AG04450 (cell line): ENCODE measurements around the gene ZBTB5. TPM values are rescaled to one million over a fixed set of nuclear protein-coding genes. Genes with fewer than 3 reads are reported as not detected.

Experiments
- CTCF ChIA-PET: fragments of 300-600, 350-600 bp; formaldehyde crosslinking; extraction: SDS; loops from one replicate; lab custom pipeline; 2022; ENCODE audit warnings: antibody characterized with exemption, inconsistent platforms; lab: Charles Lee
- POLR2A ChIA-PET: fragments of 350-600 bp; formaldehyde crosslinking; extraction: SDS; loops from one replicate; lab custom pipeline; 2021; ENCODE audit warnings: antibody characterized with exemption, inconsistent platforms; lab: Yijun Ruan, JAX
- DNase-seq: peaks from one replicate; pipeline ENCODE4 v3.0.0-alpha.2; 2011; ENCODE audit warnings: low read depth, low spot score
- H3K27ac ChIP-seq: one replicate; pipeline ENCODE4 v1.5.1; 2012; ENCODE audit warnings: low read depth, low read length, control low read depth
- H3K27me3 ChIP-seq: one replicate; pipeline ENCODE4 v1.6.0; 2012; ENCODE audit warnings: low read length; ENCODE audit not compliant: control insufficient read depth, insufficient read depth
- H3K4me3 ChIP-seq: 2 replicates; pipeline ENCODE4 v1.5.1; 2011; ENCODE audit warnings: mild to moderate bottlenecking, low read depth, low read length, control low read depth
- H3K9me3 ChIP-seq: 2 replicates; pipeline ENCODE4 v1.5.1; 2012; ENCODE audit warnings: low read length; ENCODE audit not compliant: control insufficient read depth, insufficient read depth
- CTCF ChIP-seq: IDR thresholded peaks from 2 replicates; pipeline ENCODE4 v1.5.1; 2011; ENCODE audit warnings: low read depth, low read length, control low read depth, inconsistent platforms
- polyA plus RNA-seq: library from polyadenylated mRNA; depleted of rRNA; stranded (reverse); fragments of >200 nt; gene quantifications from 2 replicates; pipeline ENCODE4 v1.2.3, GENCODE V29; 2011

Gene ZBTB5
- polyA plus RNA-seq, 1 experiment, result 10.9 TPM

GRCh38 chr9:37498457-37498856, 33.2 kb upstream of the ZBTB5 start:
- ChIA-PET CTCF (interaction anchor here (1.2 kb wide), 1 partner anchor 13 kb away, joined by 3 read pairs; no protein-coding TSS in a partner anchor), POLR2A (no interaction called here)

DNA sequence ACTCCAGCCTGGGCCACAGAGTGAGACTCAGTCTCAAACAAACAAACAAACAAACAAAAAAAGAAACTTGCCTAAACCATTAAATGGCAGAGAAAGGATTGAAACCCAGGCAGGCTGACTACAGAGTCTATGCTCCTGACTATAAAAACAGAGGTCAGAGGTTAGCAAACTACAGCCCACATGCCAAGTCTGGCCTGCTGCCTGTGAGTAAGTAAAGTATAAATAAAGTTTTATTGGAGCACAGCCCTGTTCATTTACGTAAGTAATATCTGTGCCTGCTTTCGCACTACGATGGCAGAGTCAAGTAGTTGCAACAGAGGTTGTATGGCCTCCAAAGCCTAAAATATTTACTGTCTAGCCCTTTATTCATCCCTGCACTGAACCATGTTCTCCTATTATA, 32.1 kb upstream of the ZBTB5 start:
- Histone ChIP-seq H3K4me3 (no peak overlapping the region), H3K9me3 (no peaks in the 10 kb centered on the region), H3K27me3 (no peaks in the 10 kb centered on the region), H3K27ac (no peak overlapping the region)
- CTCF ChIA-PET, result interaction anchor here (1.2 kb wide), 1 partner anchor 14 kb away, joined by 3 read pairs; no protein-coding TSS in a partner anchor
- DNase-seq, result no peak
- POLR2A ChIA-PET, result no interaction called here
- no peak for TF ChIP-seq CTCF

More at GRCh38 chr9:37498457-37498856, 33.2 kb upstream of the ZBTB5 start:
- Histone ChIP-seq H3K27ac (no peak overlapping the region), H3K4me3 (no peak overlapping the region), H3K9me3 (no peaks in the 10 kb centered on the region), H3K27me3 (no peaks in the 10 kb centered on the region)
- DNase-seq, result no peak
- TF ChIP-seq CTCF, result no peak

- CTCF ChIA-PET, result interaction anchor here (0.5 to 0.7 kb wide), 2 partner anchors 17 to 287 kb away, joined by 3 to 6 read pairs; no protein-coding TSS in a partner anchor
These were observed 30.8 kb upstream of the ZBTB5 start for GRCh38 chr9:37496020-37496419.

DNA sequence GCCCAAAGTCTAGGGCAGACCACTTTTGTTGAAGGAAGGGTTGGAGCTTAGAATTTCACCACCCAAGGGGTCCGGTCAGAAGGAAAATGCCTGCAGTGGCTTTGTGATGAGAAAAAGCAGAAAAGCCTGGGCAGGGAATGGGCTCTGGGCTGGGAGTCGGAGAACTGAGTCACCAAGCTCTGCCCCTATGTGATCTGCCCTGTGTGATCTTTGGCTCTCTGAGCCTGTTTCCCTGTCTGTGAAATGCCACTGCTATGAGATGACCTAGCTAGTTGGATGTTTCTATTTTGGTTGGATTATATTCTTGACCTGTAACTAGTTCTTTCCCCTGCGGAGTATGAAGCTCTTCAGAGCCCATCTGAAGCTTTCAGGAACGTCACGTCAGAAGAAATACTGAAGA, 30.3 kb upstream of the ZBTB5 start:
- Histone ChIP-seq H3K9me3 (no peaks in the 10 kb centered on the region), H3K27me3 (no peaks in the 10 kb centered on the region), H3K4me3 (no peak overlapping the region), H3K27ac (no peak overlapping the region)
- ChIA-PET CTCF (no interaction called here), POLR2A (interaction anchor here (0.7 to 1.1 kb wide), 2 partner anchors 9 to 1647 kb away, joined by 3 read pairs; no protein-coding TSS in a partner anchor)
- TF ChIP-seq CTCF, result no peak
- no peak for DNase-seq

More at GRCh38 chr9:37496020-37496419, 30.8 kb upstream of the ZBTB5 start:
- no peaks in the 10 kb centered on the region for H3K9me3 ChIP-seq
- no peaks in the 10 kb centered on the region for H3K27me3 ChIP-seq
- POLR2A ChIA-PET, result interaction anchor here (1.1 kb wide), 1 partner anchor 9 kb away, joined by 3 read pairs; no protein-coding TSS in a partner anchor
- H3K27ac ChIP-seq, result no peak overlapping the region
- no peak for TF ChIP-seq CTCF
- DNase-seq, result no peak
- H3K4me3 ChIP-seq, result no peak overlapping the region

- H3K9me3 ChIP-seq, result no peaks in the 10 kb centered on the region
- no peak overlapping the region for H3K27ac ChIP-seq
- no peaks in the 10 kb centered on the region for H3K27me3 ChIP-seq
- H3K4me3 ChIP-seq, result no peak overlapping the region
- ChIA-PET POLR2A (no interaction called here), CTCF (interaction anchor here (1.1 kb wide), 1 partner anchor 10 kb away, joined by 3 read pairs; no protein-coding TSS in a partner anchor)
- DNase-seq, result no peak
- no peak for TF ChIP-seq CTCF
These were observed 26.7 kb upstream of the ZBTB5 start for GRCh38 chr9:37491939-37492338.
